Measurements from ENCODE around the gene AUTS2. TPM values are rescaled to one million over a fixed set of nuclear protein-coding genes. Genes with fewer than 3 reads are reported as not detected.

The AUTS2 gene
- total RNA-seq, 1 experiment from 2014 or later: 256 TPM

GRCh38 chr7:70805360-70805759 lies 1207.1 kb downstream of the AUTS2 start:
- TF ChIP-seq CTCF (conservative IDR thresholded peaks at IDR 0.05): no peak
- no peak overlapping the region for H3K9ac ChIP-seq (ENCODE audit: extremely low read depth, insufficient read length, low read length)
- H2BK20ac ChIP-seq (ENCODE audit: low read depth, low read length, poor library complexity, severe bottlenecking): no peak overlapping the region
- H3K36me3 Mint-ChIP-seq (ENCODE audit: insufficient read depth in 1 of 3, low read depth in 3 of 3): peaks cover under 1 to 12% (median 3%) of the 10 kb centered on the region in 3 experiments; a peak in 5 of 7 replicates
- H3T11ph ChIP-seq (ENCODE audit: low read length): no peak overlapping the region
- no peak overlapping the region for H2BK120ac ChIP-seq (ENCODE audit: low read depth, low read length, poor library complexity, severe bottlenecking)
- no peak overlapping the region for H2BK15ac ChIP-seq (ENCODE audit: low read depth, low read length)
- no peak overlapping the region for H3K4me2 ChIP-seq (ENCODE audit: insufficient read depth, insufficient read length, low read length)
- WGBS (ENCODE audit: extremely low coverage, insufficient read length, low lambda C conversion rate): no CpG with 5 or more reads among the region's 7 CpGs
- peaks cover 4 to 6% of the 10 kb centered on the region in 2 experiments; a peak in 2 of 4 replicates for H3K4me1 Mint-ChIP-seq
- no peaks in the 10 kb centered on the region for H3K79me1 ChIP-seq (ENCODE audit: insufficient read depth, low read depth, low read length, poor library complexity, severe bottlenecking)
- no peaks in the 10 kb centered on the region for H3K4me1 ChIP-seq (ENCODE audit: insufficient read depth, low read length)
- H3K56ac ChIP-seq (ENCODE audit: insufficient read length, low read depth, low read length): no peak overlapping the region
- no peak overlapping the region for H4K91ac ChIP-seq (ENCODE audit: insufficient read length, low read depth, low read length)
- H3K4me3 Mint-ChIP-seq: no peak overlapping the region
- no peak overlapping the region for H4K5ac ChIP-seq (ENCODE audit: insufficient read length, low read depth, low read length)
- H2BK5ac ChIP-seq (ENCODE audit: insufficient read length, low read length): no peak overlapping the region
- no peak overlapping the region for H2AK5ac ChIP-seq (ENCODE audit: insufficient read length, low read length)
- H3K27me3 Mint-ChIP-seq (ENCODE audit: low read depth): peaks cover 9% of the 10 kb centered on the region
- no peaks in the 10 kb centered on the region for H4K20me1 ChIP-seq (ENCODE audit: control insufficient read depth, insufficient read depth, insufficient read length)
- no peak overlapping the region for H2BK12ac ChIP-seq (ENCODE audit: insufficient read length, low read depth, low read length)
- no peak overlapping the region for H3K27ac Mint-ChIP-seq
- no peaks in the 10 kb centered on the region for H3K9me3 ChIP-seq (ENCODE audit: control insufficient read depth, low read depth, low read length)
- no peak overlapping the region for H3K14ac ChIP-seq (ENCODE audit: insufficient read depth, low read length)
- H4K8ac ChIP-seq (replicated peaks; ENCODE audit: insufficient read length, low read depth, low read length): no peak overlapping the region
- no peak overlapping the region for H3K27ac ChIP-seq (ENCODE audit: insufficient read length, low read depth, low read length)
- no peaks in the 10 kb centered on the region for H3K23me2 ChIP-seq (ENCODE audit: insufficient read length, low read depth, low read length, poor library complexity, severe bottlenecking)
- H3K79me2 ChIP-seq (ENCODE audit: insufficient read depth, low read length): no peaks in the 10 kb centered on the region
- H2AFZ ChIP-seq (ENCODE audit: low read length): no peak overlapping the region
- H3K18ac ChIP-seq (ENCODE audit: insufficient read length, low read depth, low read length): no peak overlapping the region
- no peak for DNase-seq
- no peak overlapping the region for H3K23ac ChIP-seq (ENCODE audit: insufficient read length, low read depth, low read length)
- H3K9me3 Mint-ChIP-seq: peaks cover 13 to 18% of the 10 kb centered on the region in 2 experiments
- H3K4ac ChIP-seq (ENCODE audit: low read depth, low read length): no peak overlapping the region
- no peaks in the 10 kb centered on the region for H3K27me3 ChIP-seq (ENCODE audit: insufficient read depth, low read length)

Measured in H9 (cell line).